GM19372 (cell line): ENCODE data around the gene ZFYVE27.
A peak's percentile ranks its signal among the peaks of the same experiment; 100 is the strongest.

Experiments used
- ATAC-seq: cut with Tn5 transposase; IDR thresholded peaks from one replicate; pipeline ENCODE4 v1.9.1; 2021; ENCODE audit warnings: mild to moderate bottlenecking, low read depth, moderate library complexity; ENCODE audit not compliant: unreplicated experiment

Gene ZFYVE27

DNA sequence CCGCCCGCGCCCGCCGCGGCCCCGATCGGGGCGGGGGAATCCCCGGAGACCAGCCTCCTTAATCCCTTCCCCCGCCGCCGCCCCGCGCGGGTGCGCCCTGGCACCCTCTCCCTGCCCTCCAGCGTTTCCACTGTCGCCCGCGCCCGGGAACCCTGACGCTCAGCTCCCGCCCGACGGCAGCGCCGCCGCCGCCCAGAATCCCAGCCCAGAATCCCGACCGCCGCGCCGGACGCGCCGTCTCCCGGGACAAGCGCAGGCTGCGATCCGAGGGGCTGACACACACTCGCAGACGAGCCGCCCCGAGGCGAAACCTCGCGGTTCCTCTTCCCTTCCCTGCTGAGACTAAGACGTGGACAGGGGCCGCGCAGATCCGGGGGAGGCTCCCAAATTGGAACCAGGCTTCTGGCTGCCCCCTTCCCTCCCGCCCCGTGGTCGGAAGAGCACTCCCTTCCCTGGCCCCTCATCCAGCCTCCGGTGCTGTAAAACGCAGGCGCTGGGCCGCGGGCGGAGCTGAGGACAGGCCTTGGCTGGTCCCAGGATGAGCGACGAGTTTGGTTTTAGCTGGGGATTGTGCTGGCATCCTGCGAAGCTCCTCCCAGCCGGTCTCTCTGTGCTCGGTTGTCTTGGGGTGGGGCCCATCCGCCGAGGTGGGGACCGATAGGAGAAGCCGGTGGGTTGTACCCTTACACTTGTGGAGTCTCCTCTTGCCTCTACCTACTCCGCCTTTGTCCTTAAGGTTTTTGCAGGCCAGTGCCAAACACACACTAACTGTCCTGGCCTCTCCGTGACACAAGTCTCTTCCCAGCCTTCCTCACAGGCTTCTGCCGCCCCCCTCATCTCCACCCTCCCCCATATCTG is 22.3 kb upstream of the ZFYVE27 start:
- ATAC-seq: peak; percentile 15

DNA sequence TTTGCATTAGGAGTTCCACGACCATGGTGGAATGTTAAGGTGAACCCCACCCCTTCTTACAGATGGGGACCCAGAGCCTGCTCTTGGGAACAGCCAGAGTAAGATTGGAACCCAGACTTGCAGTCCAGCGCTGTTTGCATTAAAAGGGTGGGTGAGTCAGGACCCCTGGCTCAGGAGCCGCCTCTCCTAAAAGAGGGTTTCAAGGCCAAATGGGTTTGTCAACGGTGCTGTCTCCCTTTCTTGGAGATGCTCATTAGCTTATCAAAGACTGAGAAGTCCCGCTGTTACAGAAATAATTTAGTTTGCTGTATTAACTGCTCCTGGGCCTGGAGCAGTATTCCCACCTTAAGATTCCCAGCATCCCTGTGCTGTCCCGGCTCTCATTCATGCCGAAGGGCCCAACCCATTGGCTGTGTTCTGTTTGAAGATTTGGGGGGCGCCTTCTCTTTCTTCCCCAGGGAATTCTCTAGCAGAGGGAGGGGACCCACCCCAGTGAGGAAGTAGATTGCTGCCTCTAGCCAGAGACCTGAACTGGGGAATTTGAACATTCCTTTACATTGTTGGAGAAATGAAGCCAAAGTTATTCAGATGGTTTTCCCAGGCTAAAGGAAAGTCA is 21.6 kb upstream of the ZFYVE27 start:
- ATAC-seq: no peak

DNA sequence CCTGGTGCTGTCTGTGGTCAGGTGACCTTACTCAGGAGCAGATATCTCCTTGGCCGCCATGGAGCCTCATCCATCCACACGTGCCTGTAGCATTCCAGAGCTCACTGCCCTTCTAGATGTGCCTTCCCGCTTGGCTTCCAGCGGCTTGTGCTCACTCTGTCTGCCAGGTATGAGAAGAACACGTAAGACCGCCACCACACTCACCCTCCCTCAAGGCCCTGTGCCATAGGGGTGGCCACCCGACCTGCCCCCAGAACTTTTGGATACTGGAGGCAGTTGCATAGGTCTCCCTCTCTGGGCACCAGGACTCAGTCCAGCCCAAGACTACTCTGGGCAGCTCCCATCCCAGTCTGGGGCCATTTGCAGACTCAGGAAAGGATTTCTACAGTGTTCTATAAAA is 19.3 kb upstream of the ZFYVE27 start:
- no peak for ATAC-seq

DNA sequence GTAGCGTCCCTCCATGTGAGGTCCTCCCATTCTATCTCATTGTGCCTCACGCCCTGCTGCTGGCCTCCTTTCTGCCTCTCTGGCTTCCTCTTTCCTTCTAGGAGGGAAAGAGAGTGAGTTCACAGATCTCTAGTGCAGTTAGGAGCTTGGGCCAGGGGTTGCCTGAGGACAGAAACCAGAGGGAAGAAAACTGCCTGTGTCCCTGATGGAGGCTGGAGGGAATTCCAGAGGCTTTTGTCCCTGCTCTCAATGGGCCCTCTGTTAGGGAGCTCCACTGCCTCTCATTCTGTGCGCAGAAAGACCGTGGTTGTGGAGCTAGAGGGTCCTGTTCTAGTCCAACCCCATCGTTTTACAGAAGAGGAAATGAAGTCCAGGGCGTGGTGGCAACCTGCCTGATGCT is 18.8 kb upstream of the ZFYVE27 start:
- ATAC-seq: no peak

DNA sequence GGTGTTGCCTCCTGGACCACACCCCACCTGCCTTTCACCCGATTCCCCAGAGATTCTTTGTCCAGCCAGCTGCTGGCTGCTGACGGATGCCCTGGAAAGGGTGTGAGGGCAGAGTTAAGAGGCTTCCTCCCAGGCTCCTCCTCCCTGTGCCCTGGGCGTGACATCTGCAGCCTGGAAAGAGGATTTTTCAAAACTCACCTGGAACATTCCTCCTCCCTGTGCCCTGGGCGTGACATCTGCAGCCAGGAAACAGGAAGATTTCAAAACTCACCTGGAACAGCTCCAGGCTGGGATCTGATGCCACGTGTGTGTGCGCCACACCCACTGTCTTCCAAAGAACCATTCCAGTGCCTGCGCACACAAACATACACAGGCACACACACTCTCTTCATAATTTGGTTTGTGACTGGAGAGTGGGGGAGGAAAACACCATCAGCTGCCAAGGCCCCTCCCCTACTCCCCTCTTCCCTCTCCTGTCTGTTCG is 18.2 kb upstream of the ZFYVE27 start:
- ATAC-seq: no peak

DNA sequence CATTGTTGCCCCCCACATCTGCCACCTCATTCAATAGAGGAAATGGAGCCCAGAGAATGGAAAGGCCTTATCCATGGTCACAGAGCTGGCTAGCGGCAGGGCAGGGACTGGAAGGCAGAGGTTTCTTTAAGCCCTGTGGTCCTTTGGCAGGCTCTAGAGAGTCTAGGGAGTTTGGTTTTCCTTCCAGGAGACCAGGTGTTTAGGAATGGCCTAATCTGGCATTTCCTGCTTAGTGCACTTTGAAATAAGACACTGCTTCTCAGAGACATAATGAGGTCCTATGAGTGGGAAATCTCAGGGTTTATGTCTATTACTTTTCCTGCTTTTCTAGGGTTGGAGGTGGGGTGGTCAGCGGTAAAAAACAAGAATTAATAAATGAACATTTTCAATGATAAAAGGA is 17.3 kb upstream of the ZFYVE27 start:
- no peak for ATAC-seq

DNA sequence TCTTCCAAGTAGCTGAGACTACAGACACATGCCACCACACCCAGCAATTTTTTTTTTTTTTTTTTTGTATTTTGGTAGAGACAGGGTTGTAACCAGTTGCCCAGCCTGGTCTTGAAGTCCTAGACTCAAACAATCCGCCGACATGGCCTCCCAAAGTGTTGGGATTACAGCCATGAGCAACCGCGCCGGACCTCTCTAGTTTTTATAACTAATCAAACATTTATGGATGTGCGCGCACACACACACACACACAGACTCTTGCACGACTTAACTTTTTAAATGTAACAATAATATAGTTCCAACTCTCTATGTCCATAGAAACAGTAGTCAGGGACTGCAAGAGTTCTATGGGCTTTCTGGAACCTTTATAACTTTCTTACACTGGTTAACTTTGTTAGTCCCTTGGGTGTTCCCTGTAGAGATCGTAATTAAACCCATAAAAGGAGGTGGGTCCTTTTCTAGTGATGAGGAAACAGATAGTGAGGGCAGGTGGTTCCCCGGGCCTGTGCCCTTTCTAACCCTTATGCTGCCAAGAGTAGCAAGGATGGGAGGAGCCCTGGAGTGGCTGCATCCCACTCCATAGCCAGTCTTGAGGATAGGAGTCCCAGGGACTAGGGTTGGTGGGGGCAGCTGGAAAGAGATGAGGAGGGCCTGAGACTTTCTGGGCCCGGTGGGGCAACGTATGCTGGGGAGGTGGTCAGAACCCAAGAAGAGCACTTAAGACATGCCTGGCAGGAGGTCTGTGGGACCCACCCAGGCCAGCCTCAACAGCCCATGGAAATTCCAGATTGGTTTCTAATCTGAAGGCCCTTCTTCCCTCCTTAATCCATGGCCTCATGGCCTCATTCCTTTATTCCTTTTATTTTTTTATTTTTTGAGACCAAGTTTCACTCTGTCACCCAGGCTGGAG is 14.8 kb upstream of the ZFYVE27 start:
- ATAC-seq: no peak

DNA sequence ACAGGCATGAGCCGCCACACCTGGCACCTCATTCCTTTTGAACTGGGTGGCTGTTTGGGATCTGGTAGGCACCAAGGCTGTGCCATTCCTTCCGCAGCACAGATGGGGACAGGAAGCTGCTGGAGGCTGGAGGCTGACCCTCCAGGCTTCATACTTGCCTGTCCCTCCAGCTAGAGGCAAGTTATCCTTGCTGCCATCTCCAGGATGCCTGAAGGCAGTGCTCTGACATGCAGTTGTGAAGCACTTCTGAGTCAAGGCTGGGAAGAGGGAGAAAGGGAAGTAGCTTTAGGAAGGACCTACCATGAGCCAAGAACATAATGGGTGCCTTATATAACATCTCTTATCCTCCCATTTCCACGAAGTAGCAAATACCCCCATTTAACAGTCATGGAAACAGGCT is 13.9 kb upstream of the ZFYVE27 start:
- no peak for ATAC-seq

DNA sequence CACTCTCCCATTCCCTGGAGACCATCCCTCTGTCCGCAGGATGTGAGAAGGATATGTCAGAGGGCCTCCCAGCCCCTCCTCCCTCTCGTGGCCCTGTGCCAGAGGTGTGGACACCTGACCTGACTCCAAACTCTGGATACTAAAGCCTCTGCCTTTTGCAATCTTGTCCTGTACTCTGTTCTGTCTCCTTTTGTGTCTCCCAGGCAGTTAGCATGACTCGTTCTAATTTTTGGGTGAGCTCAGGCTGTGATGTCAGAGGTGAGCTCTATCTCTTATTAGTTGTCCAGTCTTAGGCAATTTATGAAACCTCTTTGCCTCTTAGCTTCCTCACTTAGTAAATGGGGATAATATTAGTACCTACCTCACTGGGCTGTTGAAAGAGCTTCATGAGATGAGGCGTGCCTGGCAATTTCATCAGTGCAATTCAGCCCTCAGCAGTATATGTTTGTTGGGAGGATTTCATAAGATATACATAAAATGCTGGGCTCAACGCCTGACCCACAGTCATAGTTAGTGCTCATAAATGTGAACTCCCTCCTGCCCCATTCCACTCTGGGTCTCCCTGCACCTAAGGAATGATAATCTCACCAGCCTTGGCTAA is 12.5 kb upstream of the ZFYVE27 start:
- ATAC-seq: no peak

DNA sequence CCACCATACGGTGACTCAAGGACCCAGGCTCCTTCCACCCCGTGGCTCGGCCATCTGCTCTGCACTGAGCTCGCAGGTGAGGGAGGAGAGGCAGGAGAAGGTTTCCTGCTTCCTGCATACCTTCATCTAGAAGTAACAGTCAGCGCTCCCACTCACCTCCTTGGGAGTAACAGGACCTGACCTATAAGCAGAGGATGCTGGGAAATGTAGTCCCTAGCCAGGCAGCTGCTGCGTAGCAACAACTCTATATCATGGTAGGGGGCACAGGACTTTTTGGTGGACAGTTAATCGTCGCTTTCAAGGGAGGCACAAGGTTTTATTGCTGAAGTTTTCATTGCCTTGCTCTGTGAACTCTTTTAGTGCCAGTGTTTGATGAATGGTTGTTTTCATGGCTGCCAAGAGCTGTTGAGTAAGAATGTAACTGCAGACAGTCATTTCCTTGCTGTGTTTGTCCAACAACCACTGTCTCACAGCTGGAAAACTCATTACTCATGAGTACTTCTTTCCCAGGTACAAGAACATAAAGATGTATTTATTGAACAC is 10.2 kb upstream of the ZFYVE27 start:
- no peak for ATAC-seq

DNA sequence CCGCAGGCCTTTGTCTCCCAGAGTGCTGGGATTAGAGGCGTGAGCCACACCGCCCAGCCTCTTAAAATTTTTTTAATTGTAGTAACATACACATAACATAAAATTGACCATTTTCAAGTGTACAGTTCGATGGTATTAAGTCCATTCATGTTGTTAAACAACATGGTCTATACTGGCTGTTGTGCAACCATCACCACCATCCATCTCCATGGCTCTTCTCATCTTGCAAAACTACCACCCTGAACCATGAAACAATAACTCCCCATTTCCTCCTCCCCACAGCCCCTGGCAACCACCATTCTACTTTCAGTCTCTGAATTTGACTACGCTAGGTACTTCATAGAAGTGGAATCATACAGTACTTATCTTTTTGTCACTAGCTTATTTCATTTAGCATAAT is 7.9 kb upstream of the ZFYVE27 start:
- no peak for ATAC-seq

DNA sequence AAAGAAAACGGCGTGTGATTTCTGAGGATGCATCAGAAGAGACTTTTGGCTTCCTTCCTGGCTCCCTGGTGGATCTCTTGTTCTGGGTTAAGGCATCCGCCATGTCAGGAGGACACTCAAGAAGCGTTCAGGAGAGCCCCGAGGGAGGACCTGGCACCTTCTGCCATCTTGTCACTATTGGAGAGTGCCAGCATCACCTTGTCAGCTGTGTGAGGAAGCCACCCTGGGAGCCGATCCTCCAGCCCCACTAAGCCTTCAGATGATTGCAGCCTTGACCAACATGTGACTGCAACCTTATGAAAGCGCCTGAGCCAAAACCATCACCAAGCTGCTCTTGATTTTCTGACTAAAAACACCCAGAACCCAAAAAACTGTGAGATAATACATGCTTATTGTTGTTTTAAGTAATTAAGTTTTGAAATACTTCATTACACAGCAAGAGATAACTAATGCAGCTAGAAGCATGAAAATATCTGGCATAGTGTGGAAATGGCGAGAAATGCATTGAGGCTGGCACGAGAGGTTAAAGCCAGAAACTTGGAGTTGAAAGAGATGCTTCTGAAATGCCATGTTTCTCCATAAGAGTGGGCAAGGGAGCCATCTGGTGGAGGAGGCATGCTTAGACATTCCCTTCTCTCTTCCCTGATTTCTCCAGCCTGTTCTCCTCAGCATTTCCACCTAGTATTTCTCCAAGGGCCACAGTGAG is 5.4 kb upstream of the ZFYVE27 start:
- no peak for ATAC-seq

DNA sequence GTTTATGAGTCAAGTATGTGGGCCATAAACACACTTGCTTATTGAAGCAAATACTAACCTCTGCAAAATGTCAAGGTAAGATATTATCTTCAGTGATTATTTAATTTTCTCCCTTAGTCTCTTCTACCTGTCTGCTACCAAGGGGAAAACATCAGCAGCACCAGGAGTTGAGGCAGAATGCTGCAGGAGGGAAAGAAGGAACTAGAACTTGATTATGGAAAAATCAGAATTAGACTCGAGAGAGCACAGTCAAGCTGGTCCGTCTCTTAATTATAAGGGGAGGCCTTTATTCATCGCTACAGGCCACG is 4.9 kb upstream of the ZFYVE27 start:
- ATAC-seq: no peak

DNA sequence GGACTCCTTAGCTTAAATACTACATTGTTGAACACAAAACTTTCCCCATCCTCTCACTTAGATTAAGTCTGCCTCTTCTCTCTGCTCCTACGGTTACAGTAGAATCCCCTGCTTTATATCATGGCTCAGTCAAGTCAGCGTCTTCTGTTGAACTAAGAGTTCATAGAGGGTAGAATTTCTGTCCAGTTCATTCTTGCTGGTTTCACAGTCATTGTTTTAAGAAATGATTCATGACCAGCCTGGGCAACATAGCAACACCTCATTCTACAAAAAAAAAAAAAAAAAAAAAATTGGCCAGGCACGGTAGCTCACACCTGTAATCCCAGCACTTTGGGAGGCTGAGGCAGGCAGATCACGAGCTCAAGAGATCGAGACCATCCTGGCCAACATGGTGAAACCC is 3.7 kb upstream of the ZFYVE27 start:
- no peak for ATAC-seq

DNA sequence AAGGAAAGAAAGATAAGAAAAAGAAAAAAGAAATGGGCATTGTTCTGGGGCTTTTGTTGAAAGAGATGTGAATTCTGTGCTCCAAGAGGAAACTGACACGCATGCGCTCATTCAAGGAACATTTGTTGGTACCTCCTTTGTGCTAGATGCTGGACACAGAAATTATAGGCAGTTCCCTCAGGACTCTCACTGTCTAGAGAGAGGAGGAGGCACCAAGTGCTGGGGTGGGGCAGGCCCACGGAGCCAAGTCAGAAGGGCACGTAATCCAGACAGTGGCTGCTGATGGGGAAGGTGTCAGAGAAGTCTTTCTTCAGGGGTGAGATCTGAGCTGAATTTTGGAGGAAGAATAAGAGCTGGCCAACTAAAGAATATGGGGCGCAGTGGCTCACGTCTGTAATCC is 2.9 kb upstream of the ZFYVE27 start:
- ATAC-seq: no peak

DNA sequence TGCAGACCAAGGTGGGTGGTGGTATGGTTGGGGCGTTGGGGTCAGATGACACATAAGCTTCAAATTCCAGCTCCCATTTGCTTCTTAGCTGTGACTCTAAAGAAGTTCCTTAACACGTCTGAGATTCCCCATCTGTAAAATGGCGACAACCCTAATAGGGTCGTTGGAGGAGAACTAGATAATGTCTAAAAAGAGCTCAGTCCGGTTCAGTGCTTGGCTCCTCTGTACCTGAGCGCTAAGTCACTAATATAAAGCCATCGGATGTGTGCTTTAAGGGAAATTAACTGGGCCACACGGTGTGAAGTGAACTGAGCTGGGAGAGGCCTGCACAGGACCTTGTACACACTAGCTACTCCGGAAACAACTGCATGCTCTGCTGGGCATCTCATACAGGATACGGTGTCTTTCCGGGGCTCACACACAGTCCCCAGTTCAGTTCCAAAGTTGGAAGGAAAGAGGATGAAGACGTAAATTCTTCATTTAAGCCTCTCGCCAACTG is 476 bp upstream of the ZFYVE27 start:
- ATAC-seq: no peak

DNA sequence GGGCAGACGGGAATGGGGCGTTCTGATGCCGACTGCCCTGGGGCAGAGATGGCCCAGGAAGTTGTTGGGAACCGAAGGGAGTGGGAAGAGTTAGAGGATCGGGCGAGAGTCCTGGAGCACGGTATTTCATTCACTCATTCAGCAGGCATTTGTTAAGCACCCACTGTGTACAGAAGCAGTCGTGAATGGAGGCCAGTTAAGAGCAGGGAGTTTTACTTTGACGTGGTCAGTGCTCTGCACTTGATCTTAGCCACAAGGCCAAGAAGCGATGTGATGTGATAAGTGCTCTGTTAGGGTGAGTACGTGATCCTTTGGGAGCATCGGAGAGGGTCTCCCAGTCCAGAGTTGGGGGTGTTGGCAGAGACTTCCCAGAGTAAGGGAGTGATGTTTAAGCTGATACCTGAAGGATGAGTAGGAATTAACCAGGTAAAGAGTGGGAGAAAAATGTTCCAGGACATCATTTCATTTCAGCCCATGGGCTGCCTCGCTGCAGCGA is 890 bp downstream of the ZFYVE27 start:
- peak; percentile 12 for ATAC-seq

DNA sequence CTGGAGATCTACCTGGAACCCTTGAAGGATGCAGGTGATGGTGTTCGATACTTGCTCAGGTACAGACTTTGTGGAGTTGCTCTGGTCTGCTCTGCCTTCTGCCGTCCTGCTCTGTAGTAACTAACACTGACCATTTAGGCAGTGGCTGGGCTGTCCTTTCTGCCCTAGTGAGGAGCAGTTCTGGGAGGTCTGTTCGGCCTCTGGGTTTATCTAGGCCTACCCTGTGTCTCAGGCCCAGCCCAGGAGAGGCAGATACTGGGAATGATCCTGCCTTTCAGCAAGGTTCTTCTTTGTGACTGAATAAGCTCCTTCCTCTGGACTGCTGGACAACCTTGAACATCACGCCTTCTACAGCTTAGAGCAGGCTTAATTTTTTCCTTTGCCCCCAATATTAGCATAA is 1.7 kb downstream of the ZFYVE27 start:
- no peak for ATAC-seq

DNA sequence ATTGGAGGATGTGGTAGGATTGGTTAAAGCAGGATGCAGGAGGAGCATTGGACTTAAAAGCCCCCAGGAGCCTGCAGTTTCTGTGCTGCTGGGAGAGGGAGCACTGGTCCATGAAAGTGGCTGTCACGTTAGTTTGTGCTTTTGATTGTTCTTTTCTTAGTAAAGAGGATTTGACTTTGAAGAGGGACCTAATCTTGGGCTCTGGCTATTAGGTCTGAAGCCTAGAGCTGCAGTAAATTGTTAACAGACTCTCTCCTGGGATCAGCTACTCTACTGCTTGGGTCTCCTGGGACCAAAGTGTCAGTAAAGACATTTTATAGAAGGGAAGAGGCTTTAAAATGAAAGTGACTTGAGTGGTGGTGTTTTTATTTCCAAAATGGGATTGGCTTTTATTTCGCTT is 3.7 kb downstream of the ZFYVE27 start:
- ATAC-seq: no peak
